Lung (tissue), 12 donors: ENCODE data around the gene BCL2L12. TPM values are rescaled to one million over a fixed set of nuclear protein-coding genes. Genes with fewer than 3 reads are reported as not detected.

Source experiments
- ATAC-seq: fragments of 200-7000 bp; cut with Tn5 transposase; one replicate; pipeline ENCODE4 v1.9.1; 2020; ENCODE audit warnings: moderate number of reproducible peaks; ENCODE audit not compliant: insufficient read depth, low FRiP score
- DNase-seq, 3 donors: peaks; one replicate each; pipeline ENCODE4 v3.0.0-alpha.2; 2013 to 2017
- H3K27ac ChIP-seq, 2 donors: one replicate each; pipeline ENCODE4 v1.5.1; 2013; ENCODE audit warnings: mild to moderate bottlenecking in 2 of 2, moderate library complexity in 2 of 2, control low read depth in 1 of 2, inconsistent platforms in 1 of 2, low read depth in 1 of 2, low read length in 1 of 2
- H3K27me3 ChIP-seq, 3 donors: one replicate each; pipeline ENCODE4 v1.5.1; 2013; ENCODE audit warnings: low read length in 2 of 3; ENCODE audit not compliant: control insufficient read depth in 3 of 3, insufficient read depth in 3 of 3
- H3K36me3 ChIP-seq, 4 donors: one replicate each; pipeline ENCODE4 v1.5.1; 2013; ENCODE audit warnings: low read length in 4 of 4, mild to moderate bottlenecking in 1 of 4, moderate library complexity in 1 of 4; ENCODE audit not compliant: control insufficient read depth in 4 of 4, insufficient read depth in 4 of 4
- H3K4me1 ChIP-seq, 5 donors: one replicate each; pipeline ENCODE4 v1.5.1; 2013; ENCODE audit warnings: low read length in 5 of 5, mild to moderate bottlenecking in 2 of 5, moderate library complexity in 1 of 5; ENCODE audit not compliant: control insufficient read depth in 5 of 5, insufficient read depth in 5 of 5
- H3K4me3 ChIP-seq: one replicate; pipeline ENCODE4 v1.5.1; 2013; ENCODE audit warnings: mild to moderate bottlenecking, control low read depth, moderate library complexity
- H3K9ac ChIP-seq, 2 donors: one replicate each; pipeline ENCODE4 v1.5.1; 2013; ENCODE audit warnings: low read length in 2 of 2, control low read depth in 1 of 2; ENCODE audit not compliant: insufficient read depth in 1 of 2
- H3K9me3 ChIP-seq, 4 donors: one replicate each; pipeline ENCODE4 v1.5.1; 2013; ENCODE audit warnings: low read length in 3 of 4, mild to moderate bottlenecking in 1 of 4, moderate library complexity in 1 of 4; ENCODE audit not compliant: control insufficient read depth in 4 of 4, insufficient read depth in 3 of 4
- CTCF ChIP-seq: IDR thresholded peaks from 2 replicates; pipeline ENCODE4 v1.5.1; 2012; ENCODE audit warnings: mild to moderate bottlenecking; ENCODE audit errors: control extremely low read depth, extremely low read depth
- WGBS, 2 donors: extraction: QIAGEN DNeasy Blood & Tissue Kit; methylation state at CpG; one replicate each; pipeline ENCODE4 v1.1.7; 2013; 5-methylcytosine and 5-hydroxymethylcytosine counted together
- polyA plus RNA-seq, 2 donors: library from polyadenylated mRNA; stranded (reverse); fragments of 200-250 nt; gene quantifications; one replicate each; pipeline ENCODE4 v1.2.1, GENCODE V29; 2013
- total RNA-seq, 2 donors: library from RNA; depleted of rRNA in 1 of 2; stranded (reverse); fragments of >200 nt in 1 of 2; gene quantifications; one replicate each; pipeline ENCODE4 v1.2.1, GENCODE V29; 2014 to 2021
- donor health status: control.
- donor health status: control.
- donor health status: Bipolar disorder and iron deficiency.
- donor health status: healthy.
- donor health status: DM: yes; HTN: yes; CAD: no.

Gene BCL2L12
- total and polyA plus RNA-seq, 4 donors: 3.5 to 26.1 (median 20.9) TPM

DNA sequence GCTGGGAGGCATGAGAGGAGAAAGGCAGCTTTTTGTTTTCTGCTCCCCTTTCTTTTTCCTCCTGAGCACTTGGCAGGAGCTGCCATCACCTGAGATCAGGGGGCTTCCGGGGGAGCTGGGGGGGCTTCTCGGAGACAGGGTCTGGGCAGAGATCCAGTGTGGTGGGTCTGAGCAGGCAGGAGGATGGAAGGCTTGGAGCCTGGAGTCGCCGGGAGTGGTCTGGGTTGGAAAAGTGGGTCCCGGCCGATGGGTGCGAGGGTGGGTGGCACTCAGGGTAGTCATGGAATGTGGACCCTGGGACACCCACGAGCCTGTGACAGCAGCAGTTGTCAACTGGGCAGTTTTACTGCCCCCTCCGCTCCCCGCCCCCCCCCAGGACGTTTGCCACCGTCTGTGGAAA is 21.4 kb downstream of the BCL2L12 start:
- H3K4me1 ChIP-seq: peaks cover 0 to 32% (median 10%) of the 10 kb centered on the region in 5 donors
- H3K9me3 ChIP-seq: no peaks in the 10 kb centered on the region
- no peak overlapping the region for H3K4me3 ChIP-seq
- TF ChIP-seq CTCF: no peak
- H3K9ac ChIP-seq: no peak overlapping the region
- H3K27me3 ChIP-seq: peaks cover 0 to 5% (median 0%) of the 10 kb centered on the region in 3 donors
- ATAC-seq: no peak
- peaks cover 0 to 38% (median 29%) of the 10 kb centered on the region in 4 donors for H3K36me3 ChIP-seq
- H3K27ac ChIP-seq: peak overlapping the region in 1 of 2 donors; percentile 75
- DNase-seq: no peak
- 49 to 58% methylated on average over 12 of the region's 12 CpGs for WGBS, 2 donors

DNA sequence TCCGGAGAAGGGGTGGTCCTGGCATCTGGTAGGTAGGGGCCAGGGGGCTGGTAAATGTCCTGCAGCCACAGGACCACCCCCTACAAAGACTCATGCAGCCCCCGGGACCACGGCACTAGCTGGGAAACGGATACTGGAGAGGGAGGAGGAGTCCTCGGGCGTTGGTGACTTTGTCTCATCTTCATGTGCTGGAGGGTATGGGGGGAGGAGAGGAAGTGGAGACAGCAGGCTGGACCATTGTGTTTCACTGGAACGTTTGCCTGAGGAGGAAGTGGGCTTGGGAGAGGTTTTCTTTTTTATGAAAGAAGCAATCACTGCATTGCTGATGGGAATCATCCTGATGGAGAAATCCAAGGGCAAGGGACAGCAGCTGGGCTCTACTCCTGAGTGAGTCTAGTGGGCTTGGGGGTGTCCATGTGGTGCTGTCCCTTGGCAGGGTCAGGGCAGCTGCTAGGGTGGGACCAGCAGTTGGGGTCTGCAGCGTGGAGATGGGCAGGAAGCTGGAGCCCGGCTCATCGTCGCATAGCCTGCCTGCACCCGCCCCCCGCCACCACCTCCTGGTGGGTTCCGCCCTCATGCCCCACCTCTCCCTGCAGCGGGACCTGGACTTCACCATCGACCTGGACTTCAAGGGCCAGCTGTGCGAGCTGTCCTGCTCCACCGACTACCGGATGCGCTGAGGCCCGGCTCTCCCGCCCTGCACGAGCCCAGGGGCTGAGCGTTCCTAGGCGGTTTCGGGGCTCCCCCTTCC is 22.0 kb downstream of the BCL2L12 start:
- peaks cover 0 to 5% (median 0%) of the 10 kb centered on the region in 3 donors for H3K27me3 ChIP-seq
- H3K9me3 ChIP-seq: no peaks in the 10 kb centered on the region
- TF ChIP-seq CTCF: no peak
- 56 to 63% methylated on average over 22 to 26 of the region's 26 CpGs for WGBS, 2 donors
- peaks cover 0 to 34% (median 24%) of the 10 kb centered on the region in 4 donors for H3K36me3 ChIP-seq
- no peak overlapping the region for H3K9ac ChIP-seq
- DNase-seq (peak; percentile 12 to 66 (median 38)), ATAC-seq (no peak)
- H3K4me1 ChIP-seq: peaks cover 0 to 32% (median 10%) of the 10 kb centered on the region in 5 donors
- peak overlapping the region; percentile 58 to 77 for H3K27ac ChIP-seq
- H3K4me3 ChIP-seq: no peak overlapping the region

DNA sequence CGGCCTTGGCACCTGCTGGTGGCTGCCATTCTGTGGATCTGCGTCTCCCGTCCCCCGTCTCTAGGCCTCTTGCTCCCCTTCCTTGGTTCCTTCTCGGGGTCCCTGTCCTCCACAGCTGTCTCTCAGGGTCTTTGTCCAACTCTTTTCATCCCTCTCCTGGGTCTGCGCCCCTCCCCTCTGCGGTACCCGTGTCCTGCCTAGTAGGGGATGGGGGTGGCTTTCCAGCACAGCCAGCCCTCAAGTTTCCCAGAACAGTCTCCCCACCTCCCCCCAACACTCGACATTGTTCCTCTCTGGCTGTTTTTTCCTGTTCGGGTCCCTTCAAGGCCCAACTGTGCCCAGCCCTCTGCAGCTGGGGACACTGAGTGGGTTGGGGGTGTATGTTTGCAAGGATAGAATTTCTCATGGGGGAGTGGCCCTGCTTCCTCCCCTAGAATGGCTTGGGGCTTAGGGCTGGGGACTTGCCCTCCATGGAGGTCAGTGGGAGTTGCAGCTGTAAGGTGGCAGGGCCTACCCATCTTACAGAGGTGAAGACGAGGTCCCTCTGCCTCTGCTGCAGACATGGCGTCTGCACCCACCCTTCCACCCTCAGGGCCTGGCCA is 22.9 kb downstream of the BCL2L12 start:
- Histone ChIP-seq H3K4me3 (peak overlapping the region; percentile 5), H3K4me1 (peaks cover 0 to 32% (median 10%) of the 10 kb centered on the region in 5 donors), H3K27me3 (peaks cover 0 to 5% (median 0%) of the 10 kb centered on the region in 3 donors), H3K36me3 (peaks cover 0 to 33% (median 22%) of the 10 kb centered on the region in 4 donors), H3K27ac (peak overlapping the region; percentile 58 to 77), H3K9ac (no peak overlapping the region), H3K9me3 (no peaks in the 10 kb centered on the region)
- peak in 1 of 3 donors; percentile 13 for DNase-seq
- no peak for TF ChIP-seq CTCF
- no peak for ATAC-seq
- WGBS, 2 donors: 63 to 74% methylated on average over 12 of the region's 12 CpGs
